ENCODE data around the gene TNFRSF1B.

TNFRSF1B gene

GRCh38 chr1:12249181-12249580, 82.4 kb downstream of the TNFRSF1B start:
- peak overlapping the region; percentile 1; the same call in 1 of the 2 replicates for H3K4me3 ChIP-seq (ENCODE audit: low read length)
- no peaks in the 10 kb centered on the region for H3K9me3 ChIP-seq (ENCODE audit: insufficient read depth, low read depth, low read length)
- H3K36me3 ChIP-seq (ENCODE audit: insufficient read depth, low read depth, low read length): peaks cover 63% of the 10 kb centered on the region
- H3K27me3 ChIP-seq (ENCODE audit: insufficient read depth, low read length): no peaks in the 10 kb centered on the region
- H3K4me1 ChIP-seq (ENCODE audit: insufficient read depth, low read length): peaks cover 18% of the 10 kb centered on the region; the same call in 1 of the 2 replicates
- H3K9ac ChIP-seq (ENCODE audit: low read depth, low read length): no peak overlapping the region
- peak overlapping the region; percentile 9 for H3K27ac ChIP-seq (ENCODE audit: low read length)

- peak overlapping the region; percentile 1; the same call in 1 of the 2 replicates for H3K4me3 ChIP-seq (ENCODE audit: low read length)
- no peaks in the 10 kb centered on the region for H3K27me3 ChIP-seq (ENCODE audit: insufficient read depth, low read length)
- peak overlapping the region; percentile 9 for H3K27ac ChIP-seq (ENCODE audit: low read length)
- H3K4me1 ChIP-seq (ENCODE audit: insufficient read depth, low read length): peaks cover 18% of the 10 kb centered on the region; the same call in 1 of the 2 replicates
- no peaks in the 10 kb centered on the region for H3K9me3 ChIP-seq (ENCODE audit: insufficient read depth, low read depth, low read length)
- no peak overlapping the region for H3K9ac ChIP-seq (ENCODE audit: low read depth, low read length)
- peaks cover 57% of the 10 kb centered on the region for H3K36me3 ChIP-seq (ENCODE audit: insufficient read depth, low read depth, low read length)
Observed at GRCh38 chr1:12249748-12250147, 83.0 kb downstream of the TNFRSF1B start.

GRCh38 chr1:12251442-12251841, 84.7 kb downstream of the TNFRSF1B start:
- H3K27me3 ChIP-seq (ENCODE audit: insufficient read depth, low read length): no peaks in the 10 kb centered on the region
- H3K4me1 ChIP-seq (ENCODE audit: insufficient read depth, low read length): peaks cover 18% of the 10 kb centered on the region; the same call in 1 of the 2 replicates
- no peaks in the 10 kb centered on the region for H3K9me3 ChIP-seq (ENCODE audit: insufficient read depth, low read depth, low read length)
- no peak overlapping the region for H3K27ac ChIP-seq (ENCODE audit: low read length)
- peaks cover 48% of the 10 kb centered on the region for H3K36me3 ChIP-seq (ENCODE audit: insufficient read depth, low read depth, low read length)
- H3K9ac ChIP-seq (ENCODE audit: low read depth, low read length): no peak overlapping the region
- H3K4me3 ChIP-seq (ENCODE audit: low read length): no peak overlapping the region

- no peak overlapping the region for H3K27ac ChIP-seq (ENCODE audit: low read length)
- H3K9me3 ChIP-seq (ENCODE audit: insufficient read depth, low read depth, low read length): no peaks in the 10 kb centered on the region
Observed at GRCh38 chr1:12255913-12256312, 89.1 kb downstream of the TNFRSF1B start.

GRCh38 chr1:12258272-12258671, 91.5 kb downstream of the TNFRSF1B start:
- Histone ChIP-seq H3K4me1 (ENCODE audit: insufficient read depth, low read length) (no peaks in the 10 kb centered on the region), H3K27ac (ENCODE audit: low read length) (no peak overlapping the region), H3K9me3 (ENCODE audit: insufficient read depth, low read depth, low read length) (no peaks in the 10 kb centered on the region), H3K36me3 (ENCODE audit: insufficient read depth, low read depth, low read length) (peaks cover 75% of the 10 kb centered on the region), H3K9ac (ENCODE audit: low read depth, low read length) (no peak overlapping the region), H3K27me3 (ENCODE audit: insufficient read depth, low read length) (no peaks in the 10 kb centered on the region), H3K4me3 (ENCODE audit: low read length) (no peak overlapping the region)

More at GRCh38 chr1:12255913-12256312, 89.1 kb downstream of the TNFRSF1B start:
- Histone ChIP-seq H3K27me3 (ENCODE audit: insufficient read depth, low read length) (no peaks in the 10 kb centered on the region), H3K4me1 (ENCODE audit: insufficient read depth, low read length) (no peaks in the 10 kb centered on the region), H3K4me3 (ENCODE audit: low read length) (no peak overlapping the region), H3K9ac (ENCODE audit: low read depth, low read length) (no peak overlapping the region), H3K36me3 (ENCODE audit: insufficient read depth, low read depth, low read length) (peaks cover 66% of the 10 kb centered on the region)
